HG02970 (cell line): ENCODE results near the gene RGS3.
"Not testable (repeated sequence)": the region's sequence is repeated elsewhere in the genome, so short reads cannot be mapped to it uniquely, and the experiment has no call there.

Experiments used
- ATAC-seq: cut with Tn5 transposase; IDR thresholded peaks from one replicate; pipeline ENCODE4 v1.9.1; 2021; ENCODE audit warnings: mild to moderate bottlenecking, moderate library complexity, moderate number of reproducible peaks; ENCODE audit not compliant: unreplicated experiment, low FRiP score

The RGS3 gene

GRCh38 chr9:113485761-113486115 is 22.2 kb downstream of the RGS3 start:
- no peak for ATAC-seq

- no peak for ATAC-seq
Observed at GRCh38 chr9:113486327-113486726, 22.8 kb downstream of the RGS3 start.

GRCh38 chr9:113488071-113488470 is 24.5 kb downstream of the RGS3 start:
- ATAC-seq, result no peak

- ATAC-seq, result no peak
Observed at GRCh38 chr9:113488490-113488889, 25.0 kb downstream of the RGS3 start.

GRCh38 chr9:113491147-113491546 is 27.6 kb downstream of the RGS3 start:
- not testable (repeated sequence) for ATAC-seq

GRCh38 chr9:113492343-113493202 is 29.0 kb downstream of the RGS3 start:
- ATAC-seq, result no peak

GRCh38 chr9:113493203-113493520 is 29.6 kb downstream of the RGS3 start:
- ATAC-seq, result no peak

GRCh38 chr9:113495526-113495925 is 32.0 kb downstream of the RGS3 start:
- ATAC-seq, result no peak

- no peak for ATAC-seq
Observed at GRCh38 chr9:113497051-113497450, 33.5 kb downstream of the RGS3 start.

- no peak for ATAC-seq
Observed at GRCh38 chr9:113499153-113499875, 35.8 kb downstream of the RGS3 start.

GRCh38 chr9:113499876-113500497 is 36.5 kb downstream of the RGS3 start:
- no peak for ATAC-seq

- ATAC-seq, result no peak
Observed at GRCh38 chr9:113501129-113501686, 37.7 kb downstream of the RGS3 start.

GRCh38 chr9:113501852-113502251 is 38.3 kb downstream of the RGS3 start:
- ATAC-seq, result no peak

- ATAC-seq, result no peak
Observed at GRCh38 chr9:113502427-113503034, 39.0 kb downstream of the RGS3 start.

- no peak for ATAC-seq
Observed at GRCh38 chr9:113503131-113503541, 39.6 kb downstream of the RGS3 start.

GRCh38 chr9:113503613-113504211 is 40.2 kb downstream of the RGS3 start:
- no peak for ATAC-seq

GRCh38 chr9:113504725-113505590 is 41.4 kb downstream of the RGS3 start:
- ATAC-seq, result no peak

- ATAC-seq, result no peak
Observed at GRCh38 chr9:113506090-113506589, 42.6 kb downstream of the RGS3 start.

- no peak for ATAC-seq
Observed at GRCh38 chr9:113507256-113507655, 43.7 kb downstream of the RGS3 start.
